H7 (cell line): ENCODE measurements around the gene NEAT1. TPM values are rescaled to one million over a fixed set of nuclear protein-coding genes. Genes with fewer than 3 reads are reported as not detected.

Source experiments
- DNase-seq: peaks from one replicate; pipeline ENCODE4 v3.0.0; 2012
- H3K27me3 ChIP-seq: 2 replicates; pipeline ENCODE4 v1.6.0; 2011; ENCODE audit warnings: mild to moderate bottlenecking, low read length; ENCODE audit not compliant: control insufficient read depth, insufficient read depth
- H3K36me3 ChIP-seq: replicated peaks from 2 replicates; pipeline ENCODE4 v1.5.1; 2011; ENCODE audit warnings: low read length; ENCODE audit not compliant: control insufficient read depth, insufficient read depth
- H3K4me3 ChIP-seq: 2 replicates; pipeline ENCODE4 v1.5.1; 2011; ENCODE audit warnings: low read depth, mild to moderate bottlenecking, control low read depth, low read length, moderate library complexity; ENCODE audit not compliant: insufficient read depth
- total RNA-seq: library from RNA; depleted of rRNA; stranded (reverse); fragments of >200 nt; shearing (Covaris generic); gene quantifications from 2 replicates; pipeline ENCODE4 v1.2.3, GENCODE V29; 2014

Gene NEAT1
- total RNA-seq, 1 experiment from 2014 or later: 6.4 TPM

DNA sequence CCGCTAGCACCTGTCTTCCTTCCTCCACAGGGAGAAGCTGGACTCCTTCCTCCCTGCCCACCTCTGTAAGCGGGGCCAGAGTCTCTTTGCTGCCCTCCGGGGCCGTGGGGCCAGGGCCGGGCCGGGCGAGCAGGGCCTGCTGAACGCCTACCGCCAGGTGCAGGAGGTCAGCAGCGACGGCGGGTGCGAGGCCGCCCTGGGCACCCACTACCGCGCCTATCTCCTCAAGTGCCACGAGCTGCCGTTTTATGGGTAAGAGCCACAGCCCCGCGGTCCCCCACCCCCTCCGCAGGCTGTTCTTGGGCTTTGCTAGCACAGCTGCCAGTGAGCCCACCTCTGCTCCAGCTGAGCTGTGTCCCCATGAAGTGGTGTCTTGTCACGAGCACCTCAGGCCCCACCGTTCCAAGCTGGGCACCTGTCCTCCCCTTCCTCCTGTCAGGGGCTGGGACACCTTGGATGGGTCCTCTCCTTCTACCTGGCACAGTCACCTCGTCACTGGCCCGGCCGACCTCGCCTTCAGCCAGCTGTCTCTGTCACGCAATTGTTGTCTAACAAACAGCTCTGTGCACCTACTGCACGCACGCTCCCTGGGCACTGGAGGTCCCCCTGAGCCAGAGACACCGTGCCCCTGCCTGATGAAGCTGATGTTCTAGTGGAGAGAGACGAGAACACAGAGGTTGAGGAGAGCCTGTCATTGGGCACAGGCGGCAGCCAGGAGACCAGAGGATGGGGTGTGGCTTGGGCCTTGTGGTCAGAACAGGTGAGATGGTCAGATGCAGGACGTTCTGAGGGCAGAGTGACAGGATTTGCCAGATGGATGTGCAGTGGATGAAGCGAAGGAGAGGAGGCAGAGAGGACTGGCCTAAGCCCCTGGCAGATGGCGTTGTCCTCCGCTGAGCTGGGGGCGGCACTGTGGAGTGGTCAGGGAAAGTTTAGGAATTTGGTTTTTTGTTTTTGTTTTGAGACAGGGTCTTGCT lies 25.5 kb upstream of the NEAT1 start:
- Histone ChIP-seq H3K4me3 (no peak overlapping the region), H3K36me3 (peaks cover 4% of the 10 kb centered on the region), H3K27me3 (no peaks in the 10 kb centered on the region)
- DNase-seq: no peak

DNA sequence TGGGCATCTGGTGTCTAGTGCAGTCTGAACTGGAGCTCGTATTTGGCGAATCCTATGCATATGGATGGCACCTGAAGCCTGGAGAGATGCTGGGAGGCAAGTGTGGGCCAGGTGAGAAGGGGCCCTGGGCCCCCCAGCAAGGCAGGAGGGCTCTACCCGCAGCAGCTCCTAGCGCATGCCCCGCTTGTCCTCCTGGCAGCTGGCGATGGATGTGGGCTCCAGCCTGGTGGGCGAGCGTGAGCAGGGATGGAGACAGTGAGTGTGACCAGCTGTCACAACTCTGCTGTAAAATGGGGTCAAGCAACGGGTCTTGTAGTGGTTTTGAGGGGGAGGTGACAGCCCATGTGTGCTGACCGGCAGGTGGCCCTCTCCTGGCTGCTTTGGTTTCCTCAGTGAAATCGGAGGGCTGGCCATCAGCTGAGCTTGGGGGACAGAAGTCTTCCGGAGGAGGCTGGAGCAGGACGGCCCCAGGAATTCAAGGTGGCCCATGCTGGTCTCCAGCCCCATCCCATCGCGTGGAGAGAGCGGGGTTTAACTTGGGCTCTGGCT lies 24.2 kb upstream of the NEAT1 start:
- no peak overlapping the region for H3K4me3 ChIP-seq
- DNase-seq: peak; percentile 58
- no peaks in the 10 kb centered on the region for H3K27me3 ChIP-seq
- peaks cover 4% of the 10 kb centered on the region for H3K36me3 ChIP-seq

DNA sequence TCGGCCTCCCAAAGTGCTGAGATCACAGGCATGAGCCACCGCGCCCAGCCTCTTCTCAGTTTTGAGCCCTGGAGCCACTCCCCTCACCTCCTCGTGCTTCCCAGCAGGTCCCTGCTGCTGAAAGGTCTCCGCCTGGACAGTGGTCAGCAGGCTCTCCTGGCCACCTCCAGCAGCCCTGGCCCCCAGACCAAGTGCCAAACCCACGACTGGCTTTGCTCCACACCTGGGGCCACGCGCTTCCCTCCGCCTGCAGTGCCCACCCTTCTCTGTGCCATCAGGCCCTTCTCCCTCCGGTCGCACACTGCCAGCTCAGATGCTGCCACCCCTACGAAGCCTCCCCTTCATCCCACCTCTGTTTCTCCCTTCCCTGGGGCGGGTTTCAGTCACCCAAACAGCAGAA lies 23.3 kb upstream of the NEAT1 start:
- Histone ChIP-seq H3K27me3 (no peaks in the 10 kb centered on the region), H3K36me3 (peaks cover 4% of the 10 kb centered on the region), H3K4me3 (no peak overlapping the region)
- no peak for DNase-seq

- Histone ChIP-seq H3K36me3 (peaks cover 4% of the 10 kb centered on the region), H3K27me3 (no peaks in the 10 kb centered on the region), H3K4me3 (no peak overlapping the region)
- DNase-seq: no peak
Measured at GRCh38 chr11:65399845-65400244, 22.8 kb upstream of the NEAT1 start.

DNA sequence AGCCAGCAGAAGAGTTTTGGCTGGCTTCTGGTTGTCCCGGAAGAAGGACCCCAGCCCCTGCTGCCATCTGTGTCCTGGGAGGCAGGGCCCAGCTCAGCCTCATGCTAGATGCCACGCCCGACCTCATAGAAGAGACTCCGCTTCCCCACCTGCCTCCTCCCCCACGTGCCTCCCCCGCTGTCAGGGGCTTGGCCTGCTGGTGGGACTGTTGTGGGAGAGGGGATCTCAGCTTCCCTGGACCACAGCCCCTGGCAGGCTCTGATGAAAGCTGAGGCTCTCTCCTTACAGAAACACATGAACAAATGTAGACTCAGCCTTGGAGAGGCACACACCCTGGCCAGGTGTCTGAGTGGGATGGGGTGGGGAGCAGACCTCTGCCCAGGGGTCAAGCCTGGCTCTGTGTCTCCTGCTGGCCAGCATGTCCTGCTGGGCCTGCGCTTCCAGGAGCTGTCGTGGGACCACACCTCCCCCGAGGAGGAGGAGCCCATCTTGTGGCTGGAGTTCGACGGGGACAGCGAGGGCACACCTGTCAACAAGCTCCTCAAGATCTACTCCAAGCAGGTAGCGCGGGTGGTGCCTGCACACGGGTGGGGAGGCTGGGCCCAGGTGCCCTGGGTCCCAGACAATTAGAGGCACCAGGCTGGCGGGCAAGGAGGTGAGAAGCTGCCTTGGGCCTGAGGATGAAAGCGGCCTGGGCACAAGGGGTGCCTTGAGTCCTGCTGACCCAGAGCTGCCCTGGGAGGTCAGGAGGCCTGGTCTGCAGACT lies 22.1 kb upstream of the NEAT1 start:
- Histone ChIP-seq H3K4me3 (no peak overlapping the region), H3K27me3 (no peaks in the 10 kb centered on the region), H3K36me3 (peaks cover 6% of the 10 kb centered on the region)
- no peak for DNase-seq

DNA sequence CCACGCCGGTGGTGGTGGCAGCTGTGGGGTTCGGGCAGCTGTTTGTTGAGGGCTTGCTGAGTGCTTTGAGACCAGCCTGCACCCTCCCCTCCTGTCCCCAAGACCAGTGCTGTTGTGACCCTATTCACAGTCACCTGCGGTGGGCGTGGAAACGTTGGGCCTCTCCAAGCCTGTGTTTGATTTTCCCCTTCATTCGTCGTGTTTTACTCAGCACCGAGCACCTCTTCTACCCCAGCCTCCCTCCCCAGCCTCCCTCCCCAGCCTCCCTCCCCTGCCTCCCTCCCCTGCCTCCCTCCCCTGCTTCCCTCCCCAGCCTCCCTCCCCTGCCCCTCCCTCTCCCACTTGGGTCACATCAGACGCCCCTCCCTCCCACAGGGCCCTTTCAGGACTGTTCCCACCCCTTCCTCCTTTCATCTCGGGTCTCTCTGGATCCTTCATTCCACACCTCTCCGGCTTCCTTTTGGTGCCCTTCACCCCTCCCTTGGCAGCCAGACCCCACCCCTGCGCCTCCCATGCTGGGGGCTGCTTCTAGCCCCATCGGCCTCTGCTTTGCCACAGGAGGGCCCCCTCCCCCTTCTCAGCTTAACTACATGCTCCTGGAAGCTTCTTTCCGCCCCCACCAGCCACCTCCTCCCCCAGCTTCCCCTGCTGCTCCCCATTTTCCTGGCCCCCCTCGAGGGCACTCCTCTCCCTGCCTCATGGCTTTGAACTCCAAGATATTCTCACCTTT lies 21.4 kb upstream of the NEAT1 start:
- DNase-seq: peak; percentile 76

GRCh38 chr11:65401803-65402248 lies 20.8 kb upstream of the NEAT1 start:
- Histone ChIP-seq H3K4me3 (no peak overlapping the region), H3K27me3 (no peaks in the 10 kb centered on the region), H3K36me3 (peaks cover 6% of the 10 kb centered on the region)
- no peak for DNase-seq

More for the DNA sequence above, 21.4 kb upstream of the NEAT1 start:
- no peak overlapping the region for H3K4me3 ChIP-seq
- H3K27me3 ChIP-seq: no peaks in the 10 kb centered on the region
- peaks cover 6% of the 10 kb centered on the region for H3K36me3 ChIP-seq

DNA sequence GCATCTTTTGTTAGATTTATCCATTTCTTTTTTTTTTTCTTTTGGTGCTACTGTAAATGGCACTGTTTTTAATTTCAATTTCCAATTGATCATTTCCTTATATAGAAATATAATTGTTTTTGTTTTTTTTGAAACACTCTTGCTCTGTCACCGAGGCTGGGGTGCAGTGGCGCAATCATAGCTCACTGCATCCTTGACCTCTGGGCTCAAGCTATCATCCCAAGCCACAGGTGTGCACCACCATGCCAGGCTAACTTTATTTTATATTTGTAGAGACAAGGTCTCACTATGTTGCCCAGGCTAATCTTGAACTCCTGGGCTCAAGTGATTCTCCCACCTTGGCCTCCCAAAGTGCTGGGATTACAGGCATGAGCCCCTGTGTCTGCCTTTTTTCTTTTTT lies 19.8 kb upstream of the NEAT1 start:
- peaks cover 5% of the 10 kb centered on the region for H3K36me3 ChIP-seq
- no peak overlapping the region for H3K4me3 ChIP-seq
- no peak for DNase-seq
- no peaks in the 10 kb centered on the region for H3K27me3 ChIP-seq

DNA sequence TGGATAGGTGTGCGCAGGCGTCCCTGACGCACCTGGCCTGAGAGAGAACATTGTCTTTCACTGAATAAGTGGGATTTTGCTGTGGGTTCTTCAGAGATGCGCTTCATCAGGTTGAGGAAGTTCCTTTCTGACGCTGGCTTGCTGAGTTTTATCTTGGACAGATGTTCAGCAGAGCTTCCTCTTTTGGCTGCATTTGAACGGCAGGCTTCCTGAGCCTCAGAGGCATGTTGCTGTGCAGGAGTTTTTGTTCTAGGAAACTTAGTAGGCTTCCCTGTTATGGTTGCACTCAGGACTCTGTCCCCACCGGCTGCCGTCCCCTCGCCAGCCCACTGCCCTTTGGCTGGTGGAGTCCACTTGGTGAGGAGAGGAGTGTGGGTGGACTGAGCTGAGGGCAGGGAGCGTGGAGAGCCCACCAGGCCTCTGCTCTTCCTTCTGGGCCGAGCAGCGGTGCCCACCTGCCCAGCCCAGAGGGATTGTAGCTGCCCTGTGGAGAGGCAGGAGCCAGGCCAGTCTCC lies 18.9 kb upstream of the NEAT1 start:
- H3K27me3 ChIP-seq: no peaks in the 10 kb centered on the region
- H3K4me3 ChIP-seq: no peak overlapping the region
- DNase-seq: no peak
- peaks cover 5% of the 10 kb centered on the region for H3K36me3 ChIP-seq

GRCh38 chr11:65404210-65404609 lies 18.4 kb upstream of the NEAT1 start:
- DNase-seq: no peak
- no peak overlapping the region for H3K4me3 ChIP-seq
- H3K36me3 ChIP-seq: peaks cover 5% of the 10 kb centered on the region
- H3K27me3 ChIP-seq: no peaks in the 10 kb centered on the region

GRCh38 chr11:65404638-65405339 lies 17.8 kb upstream of the NEAT1 start:
- Histone ChIP-seq H3K4me3 (no peak overlapping the region), H3K36me3 (peaks cover 6% of the 10 kb centered on the region)

DNA sequence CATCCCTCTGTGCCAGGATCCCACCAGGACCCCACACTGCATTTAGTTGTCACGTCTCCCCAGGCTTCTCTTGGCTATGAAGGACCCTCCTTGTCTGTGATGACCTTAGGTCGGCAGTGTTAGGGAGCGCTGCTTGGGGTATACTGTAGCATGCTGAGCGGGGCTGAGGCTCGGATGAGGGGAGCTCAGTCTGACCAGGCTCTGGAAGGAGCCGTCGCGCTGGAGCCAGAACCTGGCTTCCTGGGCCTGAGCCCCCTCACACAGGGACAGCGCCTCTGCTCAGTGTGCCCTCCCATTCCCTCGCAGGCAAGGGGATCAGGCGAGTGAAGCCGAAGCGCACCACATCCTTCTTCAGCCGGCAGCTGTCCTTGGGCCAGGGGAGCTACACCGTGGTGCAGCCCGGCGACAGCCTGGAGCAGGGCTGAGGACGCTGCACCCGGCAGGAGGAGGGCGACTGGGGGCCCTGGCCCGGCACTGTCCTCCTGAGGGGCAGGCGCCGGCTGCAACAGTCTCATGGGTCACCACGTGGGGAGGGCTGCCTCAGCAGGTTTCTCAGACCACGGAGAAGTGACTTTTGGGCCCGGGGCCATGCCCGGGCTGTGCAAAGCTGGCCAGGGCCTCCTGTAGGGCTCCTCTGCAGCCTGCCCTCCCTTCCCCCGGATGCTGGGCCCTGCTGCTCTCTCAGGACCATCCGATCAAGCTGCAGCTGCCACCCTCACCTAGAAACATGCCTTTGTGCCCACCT lies 11.5 kb upstream of the NEAT1 start:
- Histone ChIP-seq H3K4me3 (no peak overlapping the region), H3K27me3 (no peaks in the 10 kb centered on the region), H3K36me3 (peaks cover 3% of the 10 kb centered on the region)
- peak; percentile 42 for DNase-seq

More at GRCh38 chr11:65404638-65405339, 17.8 kb upstream of the NEAT1 start:
- no peaks in the 10 kb centered on the region for H3K27me3 ChIP-seq
- DNase-seq: no peak

DNA sequence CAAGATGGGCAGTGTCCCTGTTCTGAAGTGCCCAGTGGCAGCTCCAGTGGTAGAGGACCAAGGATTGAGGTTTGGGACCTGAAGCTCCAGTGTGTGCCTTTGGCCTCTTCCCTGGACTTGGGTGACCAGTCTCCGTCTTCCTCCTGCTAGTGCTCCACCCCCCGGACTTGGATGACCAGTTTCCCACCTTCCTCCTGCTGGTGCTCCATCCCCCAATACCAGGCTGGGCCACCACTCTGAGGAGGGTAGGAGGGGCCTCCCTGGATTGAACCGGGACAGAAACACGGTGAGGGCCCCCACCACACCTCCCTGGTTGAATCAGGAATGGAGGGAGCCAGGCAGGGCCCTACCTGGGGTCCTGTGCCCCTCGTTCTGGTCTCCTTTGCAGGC lies 10.9 kb upstream of the NEAT1 start:
- H3K36me3 ChIP-seq: peaks cover 3% of the 10 kb centered on the region
- DNase-seq: peak; percentile 23
- H3K27me3 ChIP-seq: no peaks in the 10 kb centered on the region
- no peak overlapping the region for H3K4me3 ChIP-seq
